ENCODE data around the gene NPAS3.

DNA sequence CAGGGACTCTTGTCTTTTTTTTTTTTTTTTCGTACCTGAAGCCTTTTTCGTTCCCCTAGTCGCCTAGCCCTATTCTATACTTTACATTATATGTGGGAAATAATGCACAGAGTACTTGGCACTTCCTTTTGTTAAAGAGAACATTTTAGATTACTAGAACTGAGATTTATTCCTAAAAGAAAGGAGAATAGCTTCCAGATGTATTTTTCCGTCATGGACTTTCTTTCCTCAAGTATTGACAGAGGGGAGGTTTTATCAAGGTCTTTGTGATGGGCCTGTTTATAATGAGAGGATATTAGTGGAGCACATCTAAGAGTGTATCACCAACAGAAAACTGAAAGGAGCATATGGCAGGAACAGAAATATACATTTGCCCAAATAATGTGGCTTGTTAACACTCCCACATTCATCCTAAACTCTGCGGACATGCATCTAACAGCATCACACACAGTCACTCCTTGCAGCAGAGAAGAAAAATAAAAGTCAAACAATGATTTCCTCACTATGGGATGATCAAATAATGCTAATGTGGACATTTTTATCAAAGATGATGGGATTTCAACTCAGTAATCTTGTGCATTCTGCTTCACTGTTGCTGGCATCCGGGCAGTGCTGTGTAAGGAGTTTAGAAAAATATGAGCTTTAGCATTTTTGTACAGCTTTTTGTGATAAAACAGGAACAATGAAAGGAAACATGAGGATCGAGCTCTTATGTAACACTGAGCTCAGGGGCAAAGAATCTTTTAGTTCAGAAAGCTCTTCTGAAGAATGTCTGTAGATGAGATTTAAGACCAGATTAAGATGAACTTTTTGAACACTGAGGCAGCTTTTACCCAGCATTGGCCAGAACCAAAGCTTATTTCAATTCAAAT is 829.1 kb downstream of the NPAS3 start:
- TF ChIP-seq, protein P1, sequence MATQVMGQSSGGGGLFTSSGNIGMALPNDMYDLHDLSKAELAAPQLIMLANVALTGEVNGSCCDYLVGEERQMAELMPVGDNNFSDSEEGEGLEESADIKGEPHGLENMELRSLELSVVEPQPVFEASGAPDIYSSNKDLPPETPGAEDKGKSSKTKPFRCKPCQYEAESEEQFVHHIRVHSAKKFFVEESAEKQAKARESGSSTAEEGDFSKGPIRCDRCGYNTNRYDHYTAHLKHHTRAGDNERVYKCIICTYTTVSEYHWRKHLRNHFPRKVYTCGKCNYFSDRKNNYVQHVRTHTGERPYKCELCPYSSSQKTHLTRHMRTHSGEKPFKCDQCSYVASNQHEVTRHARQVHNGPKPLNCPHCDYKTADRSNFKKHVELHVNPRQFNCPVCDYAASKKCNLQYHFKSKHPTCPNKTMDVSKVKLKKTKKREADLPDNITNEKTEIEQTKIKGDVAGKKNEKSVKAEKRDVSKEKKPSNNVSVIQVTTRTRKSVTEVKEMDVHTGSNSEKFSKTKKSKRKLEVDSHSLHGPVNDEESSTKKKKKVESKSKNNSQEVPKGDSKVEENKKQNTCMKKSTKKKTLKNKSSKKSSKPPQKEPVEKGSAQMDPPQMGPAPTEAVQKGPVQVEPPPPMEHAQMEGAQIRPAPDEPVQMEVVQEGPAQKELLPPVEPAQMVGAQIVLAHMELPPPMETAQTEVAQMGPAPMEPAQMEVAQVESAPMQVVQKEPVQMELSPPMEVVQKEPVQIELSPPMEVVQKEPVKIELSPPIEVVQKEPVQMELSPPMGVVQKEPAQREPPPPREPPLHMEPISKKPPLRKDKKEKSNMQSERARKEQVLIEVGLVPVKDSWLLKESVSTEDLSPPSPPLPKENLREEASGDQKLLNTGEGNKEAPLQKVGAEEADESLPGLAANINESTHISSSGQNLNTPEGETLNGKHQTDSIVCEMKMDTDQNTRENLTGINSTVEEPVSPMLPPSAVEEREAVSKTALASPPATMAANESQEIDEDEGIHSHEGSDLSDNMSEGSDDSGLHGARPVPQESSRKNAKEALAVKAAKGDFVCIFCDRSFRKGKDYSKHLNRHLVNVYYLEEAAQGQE (IDR thresholded peaks at IDR 0.05; ENCODE audit: insufficient replicate concordance, low read depth), result no peak
- TF ChIP-seq, protein P2, sequence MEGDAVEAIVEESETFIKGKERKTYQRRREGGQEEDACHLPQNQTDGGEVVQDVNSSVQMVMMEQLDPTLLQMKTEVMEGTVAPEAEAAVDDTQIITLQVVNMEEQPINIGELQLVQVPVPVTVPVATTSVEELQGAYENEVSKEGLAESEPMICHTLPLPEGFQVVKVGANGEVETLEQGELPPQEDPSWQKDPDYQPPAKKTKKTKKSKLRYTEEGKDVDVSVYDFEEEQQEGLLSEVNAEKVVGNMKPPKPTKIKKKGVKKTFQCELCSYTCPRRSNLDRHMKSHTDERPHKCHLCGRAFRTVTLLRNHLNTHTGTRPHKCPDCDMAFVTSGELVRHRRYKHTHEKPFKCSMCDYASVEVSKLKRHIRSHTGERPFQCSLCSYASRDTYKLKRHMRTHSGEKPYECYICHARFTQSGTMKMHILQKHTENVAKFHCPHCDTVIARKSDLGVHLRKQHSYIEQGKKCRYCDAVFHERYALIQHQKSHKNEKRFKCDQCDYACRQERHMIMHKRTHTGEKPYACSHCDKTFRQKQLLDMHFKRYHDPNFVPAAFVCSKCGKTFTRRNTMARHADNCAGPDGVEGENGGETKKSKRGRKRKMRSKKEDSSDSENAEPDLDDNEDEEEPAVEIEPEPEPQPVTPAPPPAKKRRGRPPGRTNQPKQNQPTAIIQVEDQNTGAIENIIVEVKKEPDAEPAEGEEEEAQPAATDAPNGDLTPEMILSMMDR (IDR thresholded peaks at IDR 0.05; ENCODE audit: insufficient read depth, low read length), result no peak
- TF ChIP-seq POLR2AphosphoS5 (IDR thresholded peaks at IDR 0.05; ENCODE audit: low read depth), result no peak

Data from HL-60 (cell line).